Astrocyte of the spinal cord (primary cell): Measurements from ENCODE around the gene LAMB4.

Source experiments
- DNase-seq: peaks from one replicate; pipeline ENCODE4 v3.0.0; 2011; ENCODE audit warnings: low read depth, low spot score
- H3K4me3 ChIP-seq: 2 replicates; pipeline ENCODE4 v1.5.1; 2011; ENCODE audit warnings: low read depth, mild to moderate bottlenecking, low read length, moderate library complexity
- in situ Hi-C: cut with HindIII; loops from 2 replicates; pipeline ENCODE4 v1.10.0; 2017; ENCODE audit warnings: low sequenced_read_pairs
- TF ChIP-seq, protein P1 (sequence below): IDR thresholded peaks from 2 replicates; pipeline ENCODE4 v1.5.1; 2012; ENCODE audit warnings: low read depth, mild to moderate bottlenecking, low read length, inconsistent platforms

LAMB4 gene, protein sequence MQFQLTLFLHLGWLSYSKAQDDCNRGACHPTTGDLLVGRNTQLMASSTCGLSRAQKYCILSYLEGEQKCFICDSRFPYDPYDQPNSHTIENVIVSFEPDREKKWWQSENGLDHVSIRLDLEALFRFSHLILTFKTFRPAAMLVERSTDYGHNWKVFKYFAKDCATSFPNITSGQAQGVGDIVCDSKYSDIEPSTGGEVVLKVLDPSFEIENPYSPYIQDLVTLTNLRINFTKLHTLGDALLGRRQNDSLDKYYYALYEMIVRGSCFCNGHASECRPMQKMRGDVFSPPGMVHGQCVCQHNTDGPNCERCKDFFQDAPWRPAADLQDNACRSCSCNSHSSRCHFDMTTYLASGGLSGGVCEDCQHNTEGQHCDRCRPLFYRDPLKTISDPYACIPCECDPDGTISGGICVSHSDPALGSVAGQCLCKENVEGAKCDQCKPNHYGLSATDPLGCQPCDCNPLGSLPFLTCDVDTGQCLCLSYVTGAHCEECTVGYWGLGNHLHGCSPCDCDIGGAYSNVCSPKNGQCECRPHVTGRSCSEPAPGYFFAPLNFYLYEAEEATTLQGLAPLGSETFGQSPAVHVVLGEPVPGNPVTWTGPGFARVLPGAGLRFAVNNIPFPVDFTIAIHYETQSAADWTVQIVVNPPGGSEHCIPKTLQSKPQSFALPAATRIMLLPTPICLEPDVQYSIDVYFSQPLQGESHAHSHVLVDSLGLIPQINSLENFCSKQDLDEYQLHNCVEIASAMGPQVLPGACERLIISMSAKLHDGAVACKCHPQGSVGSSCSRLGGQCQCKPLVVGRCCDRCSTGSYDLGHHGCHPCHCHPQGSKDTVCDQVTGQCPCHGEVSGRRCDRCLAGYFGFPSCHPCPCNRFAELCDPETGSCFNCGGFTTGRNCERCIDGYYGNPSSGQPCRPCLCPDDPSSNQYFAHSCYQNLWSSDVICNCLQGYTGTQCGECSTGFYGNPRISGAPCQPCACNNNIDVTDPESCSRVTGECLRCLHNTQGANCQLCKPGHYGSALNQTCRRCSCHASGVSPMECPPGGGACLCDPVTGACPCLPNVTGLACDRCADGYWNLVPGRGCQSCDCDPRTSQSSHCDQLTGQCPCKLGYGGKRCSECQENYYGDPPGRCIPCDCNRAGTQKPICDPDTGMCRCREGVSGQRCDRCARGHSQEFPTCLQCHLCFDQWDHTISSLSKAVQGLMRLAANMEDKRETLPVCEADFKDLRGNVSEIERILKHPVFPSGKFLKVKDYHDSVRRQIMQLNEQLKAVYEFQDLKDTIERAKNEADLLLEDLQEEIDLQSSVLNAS (N-terminal part only)

DNA sequence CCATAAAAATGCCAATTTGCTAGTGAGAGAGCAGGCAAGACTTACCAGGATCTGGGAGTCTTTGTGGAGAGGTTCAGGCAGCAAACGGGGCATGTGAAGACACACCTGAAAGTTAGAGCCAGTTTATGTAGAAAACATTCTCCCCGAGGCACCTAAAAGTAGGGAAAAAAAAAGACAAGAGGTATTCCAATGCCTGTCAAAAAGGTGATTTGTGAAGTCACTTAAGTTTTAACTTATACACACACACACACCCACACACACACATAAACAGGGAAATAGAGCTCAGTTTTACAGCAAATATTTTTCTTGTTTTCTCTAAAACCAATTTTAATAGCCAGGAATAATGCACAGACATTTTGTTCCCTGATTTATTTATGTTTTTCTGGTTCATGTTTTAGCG is at the start of gene LAMB4:
Gene LAMB4 (minus strand): TSS at position 101 of the 400 bp plus-strand sequence. CDS start 7,197 bp downstream, outside the sequence.
- no peak for DNase-seq
- TF ChIP-seq, protein P1, sequence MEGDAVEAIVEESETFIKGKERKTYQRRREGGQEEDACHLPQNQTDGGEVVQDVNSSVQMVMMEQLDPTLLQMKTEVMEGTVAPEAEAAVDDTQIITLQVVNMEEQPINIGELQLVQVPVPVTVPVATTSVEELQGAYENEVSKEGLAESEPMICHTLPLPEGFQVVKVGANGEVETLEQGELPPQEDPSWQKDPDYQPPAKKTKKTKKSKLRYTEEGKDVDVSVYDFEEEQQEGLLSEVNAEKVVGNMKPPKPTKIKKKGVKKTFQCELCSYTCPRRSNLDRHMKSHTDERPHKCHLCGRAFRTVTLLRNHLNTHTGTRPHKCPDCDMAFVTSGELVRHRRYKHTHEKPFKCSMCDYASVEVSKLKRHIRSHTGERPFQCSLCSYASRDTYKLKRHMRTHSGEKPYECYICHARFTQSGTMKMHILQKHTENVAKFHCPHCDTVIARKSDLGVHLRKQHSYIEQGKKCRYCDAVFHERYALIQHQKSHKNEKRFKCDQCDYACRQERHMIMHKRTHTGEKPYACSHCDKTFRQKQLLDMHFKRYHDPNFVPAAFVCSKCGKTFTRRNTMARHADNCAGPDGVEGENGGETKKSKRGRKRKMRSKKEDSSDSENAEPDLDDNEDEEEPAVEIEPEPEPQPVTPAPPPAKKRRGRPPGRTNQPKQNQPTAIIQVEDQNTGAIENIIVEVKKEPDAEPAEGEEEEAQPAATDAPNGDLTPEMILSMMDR = no peak
- H3K4me3 ChIP-seq = no peak within 1 kb of the TSS
- in situ Hi-C loops = no loop called here

DNA sequence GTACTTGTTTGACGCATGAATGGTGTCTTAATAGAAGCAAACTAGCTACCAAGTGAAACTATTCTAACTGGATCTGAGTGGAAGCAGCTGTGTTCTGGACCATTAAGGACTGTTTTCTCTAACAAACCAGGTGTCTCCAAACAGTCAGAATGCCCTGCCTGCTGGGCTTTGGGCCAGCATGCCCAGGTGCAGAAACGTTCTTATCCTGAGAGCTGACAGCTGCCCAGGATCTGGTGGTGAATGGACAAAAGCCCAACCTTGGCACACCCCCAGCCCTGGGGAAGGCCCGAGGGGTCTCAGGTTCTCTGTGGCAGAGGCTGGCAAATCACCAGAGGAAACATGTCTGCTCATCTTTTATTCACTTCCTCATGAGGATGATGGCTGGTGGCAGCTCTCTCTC is 48.2 kb upstream of the LAMB4 start:
- in situ Hi-C loops = loop anchor here (25.0 kb wide), 1 partner anchor 309 kb away; no protein-coding TSS in a partner anchor
- TF ChIP-seq, protein P1 = no peak
- DNase-seq = no peak
- no peak overlapping the region for H3K4me3 ChIP-seq

DNA sequence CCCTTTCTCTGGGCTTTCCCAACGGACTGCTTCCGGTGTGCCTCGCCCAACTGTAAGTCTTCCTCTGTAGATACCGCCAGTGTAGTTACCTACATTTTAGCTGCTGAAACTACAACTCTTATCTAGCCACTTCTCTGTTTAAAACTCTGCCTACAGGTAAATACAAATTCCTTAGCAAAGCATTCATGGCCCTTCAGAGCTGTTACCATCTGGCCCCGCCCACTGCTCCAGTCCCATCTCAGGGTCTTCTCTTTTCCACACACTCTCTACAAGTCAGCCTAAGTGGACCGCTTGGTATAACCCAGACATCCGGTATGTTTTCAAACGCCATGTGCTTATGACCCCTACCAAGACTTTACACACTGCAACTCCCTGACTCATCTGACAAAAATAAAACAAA is 41.0 kb upstream of the LAMB4 start:
- in situ Hi-C loops = no loop called here
- TF ChIP-seq, protein P1 = no peak
- peak; percentile 17 for DNase-seq

DNA sequence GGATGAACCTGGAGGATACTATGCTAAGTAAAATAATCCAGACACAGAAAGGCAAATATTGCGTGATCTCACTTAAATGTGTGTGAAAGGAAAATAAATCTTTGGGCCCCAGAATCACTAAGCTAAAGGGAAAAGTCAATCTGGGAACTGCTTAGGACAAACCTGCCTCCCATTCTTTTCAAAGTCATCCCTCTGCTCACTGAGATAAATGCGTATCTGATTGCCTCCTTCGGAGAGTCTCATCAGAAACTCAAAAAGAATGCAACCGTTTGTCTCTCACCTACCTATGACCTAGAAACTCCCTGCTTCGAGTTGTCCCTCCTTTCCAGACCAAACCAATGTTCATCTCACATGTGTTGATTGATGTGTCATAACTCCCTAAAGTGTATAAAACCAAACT is 40.1 kb upstream of the LAMB4 start:
- no peak overlapping the region for H3K4me3 ChIP-seq
- in situ Hi-C loops = no loop called here
- TF ChIP-seq, protein P1 = no peak
- DNase-seq = no peak

More for the DNA sequence above, 41.0 kb upstream of the LAMB4 start:
- H3K4me3 ChIP-seq = no peak overlapping the region

DNA sequence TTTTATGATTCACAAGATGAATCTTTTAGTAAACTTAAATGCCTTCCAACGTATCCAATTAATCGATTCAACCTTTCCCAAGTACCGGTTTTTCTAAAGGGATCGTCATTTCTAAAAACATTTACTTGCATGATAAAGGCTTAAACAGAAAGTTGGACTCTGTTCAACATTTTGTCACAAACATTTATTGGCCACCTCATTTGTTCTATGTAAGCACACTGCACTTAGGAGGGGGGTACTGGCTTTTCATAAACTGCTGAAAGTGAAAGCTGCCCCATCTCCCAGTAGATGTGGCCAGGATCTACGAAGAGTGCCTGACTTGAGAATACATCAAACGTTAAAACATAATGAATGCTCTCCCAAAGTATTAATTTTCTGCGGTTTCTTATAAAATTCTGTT is 37.3 kb upstream of the LAMB4 start:
- no peak overlapping the region for H3K4me3 ChIP-seq
- in situ Hi-C loops = no loop called here
- TF ChIP-seq, protein P1 = no peak
- no peak for DNase-seq

DNA sequence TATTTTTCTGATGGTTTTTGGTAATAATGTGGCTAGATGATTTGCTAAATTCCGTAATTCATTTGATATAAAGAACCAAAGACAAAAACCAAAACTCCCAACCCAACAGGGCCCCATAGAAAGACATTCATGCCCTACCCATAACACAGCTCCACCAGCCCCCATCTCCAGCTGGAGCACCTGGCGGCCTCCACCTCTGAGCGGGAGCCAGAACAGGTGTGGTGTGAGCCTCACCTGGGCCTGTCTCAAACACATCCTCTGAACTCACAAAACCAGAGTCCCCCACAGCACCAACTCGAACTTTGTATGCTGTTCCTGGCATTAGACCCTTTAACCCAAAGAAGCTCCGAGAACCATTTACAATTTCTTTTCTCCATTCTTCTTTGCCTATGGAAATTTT is 36.5 kb upstream of the LAMB4 start:
- TF ChIP-seq, protein P1 = no peak
- in situ Hi-C loops = no loop called here
- H3K4me3 ChIP-seq = no peak overlapping the region
- DNase-seq = no peak
